Testis (tissue), 2 donors: ENCODE data around the gene LAMA3.

Experiments used
- POLR2A ChIP-seq: fragments of 450-650 bp; IDR thresholded peaks from one replicate; pipeline ENCODE4 v1.6.1; 2017; ENCODE audit warnings: antibody characterized with exemption, mild to moderate bottlenecking, moderate library complexity
- TF ChIP-seq, protein P1 (sequence below), 3 experiments: fragments of 450-650 bp in 2 of 3; fragments of 200-600 bp in 1 of 3; sonication (generic) in 1 of 3; IDR thresholded peaks; one replicate each; pipeline ENCODE4 v1.5.1; 2016 to 2019; ENCODE audit warnings: antibody characterized with exemption in 3 of 3, mild to moderate bottlenecking in 2 of 3, moderate library complexity in 1 of 3

DNA sequence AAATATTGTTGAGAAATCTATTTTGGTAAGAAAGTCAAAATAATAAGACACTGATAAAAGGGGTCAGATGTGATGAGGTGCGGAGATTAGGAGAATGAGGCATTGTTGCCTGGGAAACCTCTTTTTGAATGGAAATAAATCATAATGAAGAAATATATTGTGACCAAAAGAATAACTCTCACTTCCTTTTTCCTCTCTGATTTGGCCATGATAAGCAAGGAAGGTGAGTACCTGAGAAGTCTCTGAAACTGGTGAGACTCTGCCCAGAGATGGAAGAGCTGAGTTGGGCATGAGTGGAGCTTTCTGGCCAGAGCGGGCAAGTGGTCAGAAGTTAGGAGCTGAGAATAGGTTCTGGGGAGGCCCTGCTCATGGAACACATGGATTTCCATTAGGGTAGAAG lies 11.8 kb downstream of the LAMA3 start:
- TF ChIP-seq, protein P1, sequence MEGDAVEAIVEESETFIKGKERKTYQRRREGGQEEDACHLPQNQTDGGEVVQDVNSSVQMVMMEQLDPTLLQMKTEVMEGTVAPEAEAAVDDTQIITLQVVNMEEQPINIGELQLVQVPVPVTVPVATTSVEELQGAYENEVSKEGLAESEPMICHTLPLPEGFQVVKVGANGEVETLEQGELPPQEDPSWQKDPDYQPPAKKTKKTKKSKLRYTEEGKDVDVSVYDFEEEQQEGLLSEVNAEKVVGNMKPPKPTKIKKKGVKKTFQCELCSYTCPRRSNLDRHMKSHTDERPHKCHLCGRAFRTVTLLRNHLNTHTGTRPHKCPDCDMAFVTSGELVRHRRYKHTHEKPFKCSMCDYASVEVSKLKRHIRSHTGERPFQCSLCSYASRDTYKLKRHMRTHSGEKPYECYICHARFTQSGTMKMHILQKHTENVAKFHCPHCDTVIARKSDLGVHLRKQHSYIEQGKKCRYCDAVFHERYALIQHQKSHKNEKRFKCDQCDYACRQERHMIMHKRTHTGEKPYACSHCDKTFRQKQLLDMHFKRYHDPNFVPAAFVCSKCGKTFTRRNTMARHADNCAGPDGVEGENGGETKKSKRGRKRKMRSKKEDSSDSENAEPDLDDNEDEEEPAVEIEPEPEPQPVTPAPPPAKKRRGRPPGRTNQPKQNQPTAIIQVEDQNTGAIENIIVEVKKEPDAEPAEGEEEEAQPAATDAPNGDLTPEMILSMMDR (IDR thresholded peaks at IDR 0.05): no peak
- no peak for TF ChIP-seq POLR2A
